PFSK-1 (cell line): ENCODE measurements around the gene ITGB8.

Source experiments
- FOXP2 ChIP-seq: optimal IDR thresholded peaks from 2 replicates; pipeline ENCODE3; 2011; ENCODE audit warnings: borderline replicate concordance, control low read depth, inconsistent platforms; ENCODE audit not compliant: insufficient read depth; ENCODE audit errors: extremely low read length, extremely low read depth
- POLR2AphosphoS5 ChIP-seq: IDR thresholded peaks from 2 replicates; pipeline ENCODE4 v1.6.1; 2012; ENCODE audit warnings: low read depth, mild to moderate bottlenecking, control low read depth, low read length, moderate library complexity
- SIN3A ChIP-seq: IDR thresholded peaks from 2 replicates; pipeline ENCODE4 v1.6.1; 2012; ENCODE audit warnings: mild to moderate bottlenecking, low read length, moderate library complexity, borderline replicate concordance; ENCODE audit not compliant: insufficient read depth
- TAF1 ChIP-seq: IDR thresholded peaks from 2 replicates; pipeline ENCODE4 v1.6.1; 2012; ENCODE audit warnings: low read length, control low read depth, borderline replicate concordance; ENCODE audit not compliant: insufficient read depth
- TF ChIP-seq, protein P1 (sequence below), 2 experiments: IDR thresholded peaks; 2 replicates each; pipeline versions ENCODE4 v1.6.1 to v1.8.0; 2011 to 2012; ENCODE audit warnings: low read depth in 2 of 2, low read length in 2 of 2, control low read depth in 1 of 2, inconsistent platforms in 1 of 2, mild to moderate bottlenecking in 1 of 2, moderate library complexity in 1 of 2; ENCODE audit not compliant: insufficient read depth in 1 of 2

ITGB8 gene

DNA sequence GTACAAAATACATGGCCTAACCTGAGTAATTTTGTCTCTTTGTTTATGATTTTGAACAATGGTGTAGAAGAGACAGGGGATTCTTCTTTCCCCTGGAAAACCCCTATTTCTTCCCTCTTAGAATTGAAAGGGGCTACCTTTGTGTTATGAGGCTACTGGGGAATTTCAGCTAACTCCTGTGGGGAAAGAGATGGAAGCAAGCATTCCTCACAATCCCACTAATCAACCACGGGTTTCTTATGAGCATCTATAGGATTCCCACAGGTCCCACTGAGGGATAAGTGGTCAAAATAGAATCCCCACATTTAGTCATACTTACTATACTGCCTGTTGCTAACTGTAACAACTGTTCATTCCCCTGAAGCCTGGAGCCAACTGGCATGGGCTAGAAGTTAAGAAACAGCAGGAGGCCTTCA, 32.2 kb upstream of the ITGB8 start:
- TF ChIP-seq, protein P1, sequence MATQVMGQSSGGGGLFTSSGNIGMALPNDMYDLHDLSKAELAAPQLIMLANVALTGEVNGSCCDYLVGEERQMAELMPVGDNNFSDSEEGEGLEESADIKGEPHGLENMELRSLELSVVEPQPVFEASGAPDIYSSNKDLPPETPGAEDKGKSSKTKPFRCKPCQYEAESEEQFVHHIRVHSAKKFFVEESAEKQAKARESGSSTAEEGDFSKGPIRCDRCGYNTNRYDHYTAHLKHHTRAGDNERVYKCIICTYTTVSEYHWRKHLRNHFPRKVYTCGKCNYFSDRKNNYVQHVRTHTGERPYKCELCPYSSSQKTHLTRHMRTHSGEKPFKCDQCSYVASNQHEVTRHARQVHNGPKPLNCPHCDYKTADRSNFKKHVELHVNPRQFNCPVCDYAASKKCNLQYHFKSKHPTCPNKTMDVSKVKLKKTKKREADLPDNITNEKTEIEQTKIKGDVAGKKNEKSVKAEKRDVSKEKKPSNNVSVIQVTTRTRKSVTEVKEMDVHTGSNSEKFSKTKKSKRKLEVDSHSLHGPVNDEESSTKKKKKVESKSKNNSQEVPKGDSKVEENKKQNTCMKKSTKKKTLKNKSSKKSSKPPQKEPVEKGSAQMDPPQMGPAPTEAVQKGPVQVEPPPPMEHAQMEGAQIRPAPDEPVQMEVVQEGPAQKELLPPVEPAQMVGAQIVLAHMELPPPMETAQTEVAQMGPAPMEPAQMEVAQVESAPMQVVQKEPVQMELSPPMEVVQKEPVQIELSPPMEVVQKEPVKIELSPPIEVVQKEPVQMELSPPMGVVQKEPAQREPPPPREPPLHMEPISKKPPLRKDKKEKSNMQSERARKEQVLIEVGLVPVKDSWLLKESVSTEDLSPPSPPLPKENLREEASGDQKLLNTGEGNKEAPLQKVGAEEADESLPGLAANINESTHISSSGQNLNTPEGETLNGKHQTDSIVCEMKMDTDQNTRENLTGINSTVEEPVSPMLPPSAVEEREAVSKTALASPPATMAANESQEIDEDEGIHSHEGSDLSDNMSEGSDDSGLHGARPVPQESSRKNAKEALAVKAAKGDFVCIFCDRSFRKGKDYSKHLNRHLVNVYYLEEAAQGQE (IDR thresholded peaks at IDR 0.05; ENCODE audit: insufficient read depth in 1 of 2, low read depth in 2 of 2, low read length in 2 of 2), result no peak
- TF ChIP-seq FOXP2 (no peak), TAF1 (no peak), SIN3A (no peak)

DNA sequence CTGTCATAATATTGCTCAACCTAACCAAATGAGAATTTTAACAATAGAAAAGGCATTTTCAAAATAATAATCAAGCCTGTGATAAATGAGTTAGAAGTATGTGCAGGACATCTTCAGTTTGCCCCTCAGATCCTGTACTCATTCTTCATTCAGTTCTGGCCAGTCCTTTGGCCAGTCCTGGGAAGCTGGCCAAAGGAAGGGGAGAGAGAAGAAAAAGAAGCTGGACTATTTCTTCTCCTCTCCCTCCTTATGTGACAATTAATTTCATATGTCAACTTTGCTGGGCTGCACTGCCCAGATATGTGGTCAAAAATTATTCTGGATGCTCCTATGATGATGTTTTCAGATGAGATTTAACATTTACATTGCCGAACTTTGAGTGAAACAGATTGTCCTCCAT, 31.6 kb upstream of the ITGB8 start:
- TF ChIP-seq SIN3A (no peak), FOXP2 (no peak), POLR2AphosphoS5 (no peak), TAF1 (no peak)
- TF ChIP-seq, protein P1 (IDR thresholded peaks at IDR 0.05; ENCODE audit: insufficient read depth in 1 of 2, low read depth in 2 of 2, low read length in 2 of 2), result no peak

DNA sequence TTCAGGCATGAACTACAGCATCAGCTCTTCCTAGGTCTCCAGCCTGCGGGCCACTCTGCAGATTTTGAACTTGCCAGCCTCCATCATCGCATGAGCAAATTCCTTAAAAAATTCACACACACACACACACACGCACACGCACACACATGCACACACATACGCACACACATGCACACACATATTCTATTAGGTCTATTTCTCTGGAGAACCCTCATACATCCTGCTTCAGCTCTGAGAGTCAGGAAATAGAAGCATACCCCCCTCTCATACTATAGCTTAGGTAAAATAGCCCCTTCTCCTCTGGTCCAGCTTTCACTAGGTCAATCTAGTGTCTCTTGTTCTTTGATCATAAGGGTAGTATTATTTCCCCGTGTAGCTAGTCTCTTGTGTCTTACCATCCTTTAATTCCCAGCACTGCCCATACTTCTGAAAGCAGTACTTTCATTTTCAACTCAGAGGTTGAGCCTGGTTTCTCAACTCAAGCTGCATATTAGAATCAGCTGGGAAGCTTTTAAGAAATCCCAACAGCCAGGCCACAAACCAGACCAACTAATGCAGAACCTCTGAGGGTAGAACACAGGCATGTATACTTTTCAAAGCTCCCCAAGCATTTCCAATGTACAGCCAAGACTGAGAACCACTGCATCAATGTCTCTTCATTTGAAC, 30.9 kb upstream of the ITGB8 start:
- TF ChIP-seq SIN3A, result no peak
- no peak for TF ChIP-seq POLR2AphosphoS5
- no peak for TF ChIP-seq TAF1
- TF ChIP-seq, protein P1 (IDR thresholded peaks at IDR 0.05; ENCODE audit: insufficient read depth in 1 of 2, low read depth in 2 of 2, low read length in 2 of 2), result no peak
- no peak for TF ChIP-seq FOXP2

DNA sequence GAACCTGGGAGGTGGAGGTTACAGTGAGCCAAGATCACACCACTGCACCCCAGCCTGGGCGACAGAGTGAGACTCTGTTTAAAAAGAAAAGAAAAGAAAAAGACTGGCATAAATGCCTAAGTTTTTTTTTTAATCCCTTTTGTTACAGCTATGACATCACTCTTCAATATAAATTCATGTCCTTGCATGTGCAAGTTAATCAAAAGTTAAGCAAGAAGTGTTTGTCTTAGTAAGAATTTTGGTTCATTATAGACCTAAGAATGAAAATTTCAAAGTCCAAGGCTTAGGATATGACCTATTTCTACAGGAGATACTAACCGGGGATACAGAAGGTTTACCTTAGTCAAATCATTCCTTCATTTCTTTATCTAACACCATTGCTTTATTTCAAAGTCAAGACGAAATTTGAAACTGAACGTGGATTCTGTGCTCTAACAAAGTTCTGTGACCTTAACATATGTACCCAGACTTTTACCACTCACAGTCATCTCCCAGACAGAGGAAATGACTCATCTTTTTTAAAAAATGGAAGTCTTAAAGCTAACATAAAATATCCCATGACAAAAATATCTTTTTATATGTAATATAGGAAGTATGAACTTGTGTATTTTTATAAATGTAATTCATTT, 29.3 kb upstream of the ITGB8 start:
- TF ChIP-seq FOXP2, result no peak
- TF ChIP-seq, protein P1 (IDR thresholded peaks at IDR 0.05; ENCODE audit: insufficient read depth in 1 of 2, low read depth in 2 of 2, low read length in 2 of 2), result no peak
- no peak for TF ChIP-seq POLR2AphosphoS5
- TF ChIP-seq SIN3A, result no peak
- no peak for TF ChIP-seq TAF1

DNA sequence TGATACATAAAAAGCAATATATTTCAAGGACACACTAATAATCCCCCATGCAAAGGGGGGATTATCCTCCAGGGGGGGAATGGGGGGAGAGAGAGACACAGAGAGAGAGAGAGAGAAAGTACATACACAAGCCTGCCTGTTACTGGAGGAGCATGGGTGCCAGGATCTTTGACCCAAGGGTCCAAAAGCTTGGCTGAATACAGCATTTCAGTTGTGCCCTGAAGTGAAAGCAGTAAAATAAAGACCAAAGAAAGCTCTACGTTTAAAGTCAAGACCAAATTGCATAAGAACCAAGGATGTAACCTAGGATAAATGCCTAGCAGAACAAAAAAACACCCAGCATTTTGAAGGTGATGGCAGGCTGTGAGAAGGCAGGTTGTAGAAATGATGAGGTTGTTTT, 27.8 kb upstream of the ITGB8 start:
- TF ChIP-seq, protein P1 (IDR thresholded peaks at IDR 0.05; ENCODE audit: insufficient read depth in 1 of 2, low read depth in 2 of 2, low read length in 2 of 2), result no peak
- TF ChIP-seq TAF1, result no peak
- TF ChIP-seq POLR2AphosphoS5, result no peak
- TF ChIP-seq SIN3A, result no peak
- no peak for TF ChIP-seq FOXP2
